Measurements from ENCODE around the gene NCF4.

DNA sequence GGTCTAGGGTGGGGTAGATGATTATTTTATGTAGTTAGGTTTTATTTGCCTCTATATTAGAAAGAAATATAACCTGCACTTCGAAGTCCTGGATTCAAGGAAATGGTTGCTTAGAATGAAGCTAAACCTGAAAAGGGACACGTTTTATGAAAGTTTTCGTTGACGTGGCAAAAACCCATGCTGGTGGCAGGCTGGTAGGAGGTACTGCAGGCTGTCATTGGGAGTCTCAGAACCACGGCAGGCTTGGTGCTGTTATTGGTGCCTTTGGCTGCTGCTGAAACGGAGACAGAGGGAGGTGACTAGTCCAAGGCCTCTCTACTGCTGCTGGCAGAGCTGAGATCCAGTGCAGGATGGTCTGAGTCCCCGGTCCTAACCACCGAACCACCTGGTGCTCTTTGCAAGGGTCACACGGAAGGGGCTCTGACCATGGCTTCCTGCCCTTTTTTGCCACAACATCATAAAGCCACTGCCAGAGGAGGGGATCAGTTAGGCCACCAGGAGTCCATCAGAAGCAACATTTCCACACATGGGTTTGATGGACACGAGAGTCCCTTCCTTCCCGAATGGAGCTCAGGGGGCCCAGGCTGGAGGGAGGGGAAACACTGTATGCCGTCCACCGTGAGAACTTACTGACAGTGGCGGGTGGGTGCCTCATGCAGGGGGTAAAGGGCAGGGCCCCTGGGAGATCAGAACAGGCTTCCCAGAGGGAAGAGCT is 66.1 kb downstream of the NCF4 start:
- TF ChIP-seq, protein P1, sequence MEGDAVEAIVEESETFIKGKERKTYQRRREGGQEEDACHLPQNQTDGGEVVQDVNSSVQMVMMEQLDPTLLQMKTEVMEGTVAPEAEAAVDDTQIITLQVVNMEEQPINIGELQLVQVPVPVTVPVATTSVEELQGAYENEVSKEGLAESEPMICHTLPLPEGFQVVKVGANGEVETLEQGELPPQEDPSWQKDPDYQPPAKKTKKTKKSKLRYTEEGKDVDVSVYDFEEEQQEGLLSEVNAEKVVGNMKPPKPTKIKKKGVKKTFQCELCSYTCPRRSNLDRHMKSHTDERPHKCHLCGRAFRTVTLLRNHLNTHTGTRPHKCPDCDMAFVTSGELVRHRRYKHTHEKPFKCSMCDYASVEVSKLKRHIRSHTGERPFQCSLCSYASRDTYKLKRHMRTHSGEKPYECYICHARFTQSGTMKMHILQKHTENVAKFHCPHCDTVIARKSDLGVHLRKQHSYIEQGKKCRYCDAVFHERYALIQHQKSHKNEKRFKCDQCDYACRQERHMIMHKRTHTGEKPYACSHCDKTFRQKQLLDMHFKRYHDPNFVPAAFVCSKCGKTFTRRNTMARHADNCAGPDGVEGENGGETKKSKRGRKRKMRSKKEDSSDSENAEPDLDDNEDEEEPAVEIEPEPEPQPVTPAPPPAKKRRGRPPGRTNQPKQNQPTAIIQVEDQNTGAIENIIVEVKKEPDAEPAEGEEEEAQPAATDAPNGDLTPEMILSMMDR (conservative IDR thresholded peaks at IDR 0.05 in 1 of 2, IDR thresholded peaks at IDR 0.05 in 1 of 2; ENCODE audit: extremely low read depth in 1 of 2, insufficient read depth in 1 of 2, low read depth in 1 of 2, low read length in 2 of 2) = no peak
- TF ChIP-seq EZH2 (IDR thresholded peaks at IDR 0.05; ENCODE audit: borderline replicate concordance, low read length) = no peak

All from mammary epithelial cell (primary cell).